Measurements from ENCODE around the gene SYVN1.

DNA sequence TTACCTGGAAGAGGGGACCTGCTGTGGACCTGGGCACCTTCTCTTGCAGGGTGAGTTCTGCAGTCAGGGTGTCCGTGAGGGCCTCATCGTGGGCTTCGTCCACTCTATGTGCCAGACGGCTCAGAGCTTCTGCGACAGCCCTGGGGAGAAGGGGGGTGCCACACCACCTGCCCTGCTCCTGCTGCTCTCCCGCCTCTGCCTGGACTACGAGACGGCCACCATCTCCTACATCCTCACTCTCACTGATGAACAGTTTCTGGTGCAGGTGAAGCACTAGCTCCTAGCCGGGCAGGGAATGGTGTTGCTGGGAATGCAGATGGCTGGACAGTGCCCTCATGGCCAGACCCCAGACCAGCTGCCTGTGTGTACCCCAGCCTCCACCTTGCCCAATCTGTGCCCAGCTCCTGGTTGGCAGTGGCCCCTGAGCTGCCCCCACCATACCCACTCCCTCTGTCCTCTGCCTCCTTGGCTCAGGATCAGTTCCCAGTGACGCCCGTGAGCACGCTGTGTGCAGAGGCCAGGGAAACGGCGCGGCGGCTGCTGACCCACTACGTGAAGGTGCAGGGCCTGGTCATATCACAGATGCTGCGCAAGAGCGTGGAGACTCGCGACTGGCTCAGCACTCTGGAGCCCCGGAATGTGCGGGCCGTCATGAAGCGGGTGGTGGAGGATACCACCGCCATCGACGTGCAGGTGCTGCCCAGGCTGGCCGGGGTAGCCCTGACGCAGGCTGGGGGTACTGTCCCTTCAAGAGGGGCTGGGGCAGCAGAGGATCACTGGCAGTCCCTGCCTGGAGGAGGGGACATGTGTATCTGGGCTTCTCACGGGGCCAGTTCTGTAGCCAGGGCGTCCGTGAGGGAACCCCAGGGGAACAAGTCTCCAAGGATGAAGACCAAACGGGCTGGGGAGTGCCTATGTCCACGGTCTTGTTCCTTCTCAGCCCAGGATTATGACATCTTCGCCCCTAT, 24.8 kb downstream of the SYVN1 start:
- no peak for TF ChIP-seq GATA2 (IDR thresholded peaks at IDR 0.05; ENCODE audit: low read depth, low read length)
- TF ChIP-seq GATA3 (IDR thresholded peaks at IDR 0.05; ENCODE audit: low read depth, low read length), result no peak
